HepG2 (cell line): ENCODE data around the gene TJAP1. TPM values are rescaled to one million over a fixed set of nuclear protein-coding genes. Genes with fewer than 3 reads are reported as not detected.

ENCODE experiments used
- AGO1 ChIP-seq: fragments of 200-400 bp; formaldehyde crosslinking; IDR thresholded peaks from 2 replicates; pipeline ENCODE4 v1.6.1; 2017; ENCODE audit warnings: mild to moderate bottlenecking, low read depth, low read length, moderate library complexity; ENCODE audit not compliant: poor library complexity, severe bottlenecking
- ARID2 ChIP-seq: sonication (generic); formaldehyde crosslinking; IDR thresholded peaks from 2 replicates; pipeline ENCODE4 v1.8.1; 2022; ENCODE audit warnings: mild to moderate bottlenecking, missing genetic modification reagents, borderline replicate concordance
- ATRX ChIP-seq: sonication (generic); formaldehyde crosslinking; IDR thresholded peaks from 2 replicates; pipeline ENCODE4 v1.4.0; 2020; ENCODE audit warnings: missing genetic modification reagents, borderline replicate concordance
- FOXJ3 ChIP-seq: sonication (generic); formaldehyde crosslinking; IDR thresholded peaks from 2 replicates; pipeline ENCODE4 v1.4.0; 2020; ENCODE audit warnings: missing genetic modification reagents, mild to moderate bottlenecking, borderline replicate concordance
- KDM5B ChIP-seq: sonication (generic); formaldehyde crosslinking; IDR thresholded peaks from 2 replicates; pipeline ENCODE4 v1.4.0; 2020; ENCODE audit warnings: missing genetic modification reagents, mild to moderate bottlenecking, borderline replicate concordance
- KLF12 ChIP-seq: sonication (generic); formaldehyde crosslinking; IDR thresholded peaks from 2 replicates; pipeline ENCODE4 v1.4.0; 2020; ENCODE audit warnings: missing genetic modification reagents, borderline replicate concordance
- KLF6 ChIP-seq: IDR thresholded peaks from 2 replicates; pipeline ENCODE4 v1.8.0; 2016; ENCODE audit warnings: missing biosample characterization, missing genetic modification reagents
- MAFG ChIP-seq: sonication (generic); formaldehyde crosslinking; IDR thresholded peaks from 2 replicates; pipeline ENCODE4 v1.5.1; 2020; ENCODE audit warnings: mild to moderate bottlenecking, missing genetic modification reagents
- MEF2D ChIP-seq: sonication (generic); formaldehyde crosslinking; IDR thresholded peaks from 2 replicates; pipeline ENCODE4 v1.5.1; 2020; ENCODE audit warnings: mild to moderate bottlenecking, missing genetic modification reagents
- MTA3 ChIP-seq: sonication (generic); formaldehyde crosslinking; IDR thresholded peaks from 2 replicates; pipeline ENCODE4 v1.4.0; 2020; ENCODE audit warnings: missing genetic modification reagents
- REL ChIP-seq: sonication (generic); formaldehyde crosslinking; conservative IDR thresholded peaks from 2 replicates; pipeline ENCODE4 v1.8.0; 2022; ENCODE audit warnings: mild to moderate bottlenecking, missing genetic modification reagents, moderate library complexity
- SMAD1 ChIP-seq: sonication (generic); formaldehyde crosslinking; IDR thresholded peaks from 2 replicates; pipeline ENCODE4 v1.4.0; 2020; ENCODE audit warnings: missing genetic modification reagents, low read depth, mild to moderate bottlenecking, borderline replicate concordance
- ZFP90 ChIP-seq: sonication (generic); formaldehyde crosslinking; IDR thresholded peaks from 2 replicates; pipeline ENCODE4 v1.8.0; 2022; ENCODE audit warnings: missing genetic modification reagents, mild to moderate bottlenecking, inconsistent platforms, borderline replicate concordance
- ZNF33A ChIP-seq: sonication (generic); formaldehyde crosslinking; IDR thresholded peaks from 2 replicates; pipeline ENCODE4 v1.5.1; 2020; ENCODE audit warnings: missing genetic modification reagents, mild to moderate bottlenecking, moderate library complexity, borderline replicate concordance
- ZNF644 ChIP-seq: IDR thresholded peaks from 2 replicates; pipeline ENCODE4 v1.6.1; 2016; ENCODE audit warnings: low read depth
- ZNF790 ChIP-seq: sonication (generic); formaldehyde crosslinking; IDR thresholded peaks from 2 replicates; pipeline ENCODE4 v1.8.0; 2022; ENCODE audit warnings: missing genetic modification reagents, mild to moderate bottlenecking, borderline replicate concordance
- polyA plus RNA-seq, 8 experiments: library from polyadenylated mRNA; depleted of rRNA in 3 of 8; stranded (reverse) in 7 of 8; unstranded in 1 of 8; fragments of >200 nt; fragmentation: Illumina TruSeq in 4 of 8; extraction: Trizol in 4 of 8; gene quantifications; 2 replicates each; pipeline versions ENCODE4 v1.2.1 to v1.2.3, GENCODE V29; 2011 to 2016; ENCODE audit warnings: low read depth in 4 of 8, missing spikeins in 1 of 8, mixed read lengths in 1 of 8; ENCODE audit not compliant: insufficient read depth in 1 of 8
- total RNA-seq, 5 experiments: library from RNA; depleted of rRNA; stranded (reverse); fragments of >200 nt; fragmentation: Illumina TruSeq; extraction: Trizol; gene quantifications; 2 replicates each; pipeline ENCODE4 v1.2.3, GENCODE V29; 2016; ENCODE audit warnings: low read depth in 1 of 5
- TF ChIP-seq, protein P1 (sequence below), 2 experiments: sonication (generic) in 1 of 2; formaldehyde crosslinking in 1 of 2; IDR thresholded peaks; 2 replicates each; pipeline versions ENCODE4 v1.6.1 to v1.9.0; 2014 to 2022; ENCODE audit warnings: antibody characterized with exemption in 1 of 2, borderline replicate concordance in 1 of 2, inconsistent platforms in 1 of 2, low read depth in 1 of 2, missing genetic modification reagents in 1 of 2
- TF ChIP-seq, protein P2 (sequence below): sonication (generic); formaldehyde crosslinking; IDR thresholded peaks from 2 replicates; pipeline ENCODE4 v1.4.0; 2020; ENCODE audit warnings: missing genetic modification reagents
- TF ChIP-seq, protein P3 (sequence below): sonication (generic); formaldehyde crosslinking; IDR thresholded peaks from 2 replicates; pipeline ENCODE4 v1.5.0; 2020; ENCODE audit warnings: mild to moderate bottlenecking, missing genetic modification reagents

Gene TJAP1
- total and polyA plus RNA-seq, 2 of the 13 experiments (the other 11 are each of a cell fraction or from before 2014, with no cell fraction given): 15.7 to 41.6 TPM

DNA sequence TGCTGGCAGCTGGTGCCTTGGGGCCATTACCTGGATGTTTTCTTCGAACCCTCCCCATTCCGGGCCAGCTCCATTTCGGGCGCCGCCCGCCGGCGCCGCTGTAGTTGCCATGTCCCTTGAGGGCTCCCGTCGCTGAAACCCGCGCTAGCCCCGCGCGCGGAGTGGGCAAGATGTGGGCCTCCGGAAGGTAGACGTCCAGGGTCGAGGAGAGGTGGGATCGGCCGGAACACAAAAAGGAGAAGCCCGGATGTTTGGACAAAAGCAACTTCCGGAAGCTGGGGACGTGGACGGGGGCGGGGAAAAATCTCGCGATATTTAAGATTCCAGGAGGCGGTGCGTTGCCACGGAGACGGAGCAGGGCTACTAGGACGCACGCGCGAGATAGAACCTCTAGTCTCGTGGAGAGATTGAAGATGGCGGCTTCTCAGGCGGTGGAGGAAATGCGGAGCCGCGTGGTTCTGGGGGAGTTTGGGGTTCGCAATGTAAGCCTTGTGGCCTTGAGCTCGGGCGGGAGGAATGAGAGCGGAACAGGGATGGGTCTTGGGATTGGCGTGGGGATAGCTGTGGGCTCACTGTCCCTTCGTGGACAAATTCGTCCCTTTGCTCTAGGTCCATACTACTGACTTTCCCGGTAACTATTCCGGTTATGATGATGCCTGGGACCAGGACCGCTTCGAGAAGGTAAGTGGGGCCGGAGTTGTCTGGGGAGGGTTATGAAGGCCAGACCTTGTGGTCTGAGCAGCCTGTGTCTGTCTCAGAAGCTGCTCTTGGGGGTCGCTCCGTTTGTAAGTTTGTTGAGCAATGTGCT lies 39.5 kb downstream of the TJAP1 start, which contains the start of the genes POLR1C and YIPF3 (continued):
- TF ChIP-seq MTA3 (no peak), ARID2 (CRISPR knock-in tag) (0 out of 2 replicates have a peak, but pooled peaks have one; percentile 85), KLF6 (CRISPR knock-in tag) (0 out of 2 replicates have a peak, but pooled peaks have one; percentile 12), REL (CRISPR knock-in tag) (peak; percentile 55; the same call in 1 of the 2 replicates), MEF2D (CRISPR knock-in tag) (no peak; the same call in 1 of the 2 replicates), ZNF33A (CRISPR knock-in tag) (0 out of 2 replicates have a peak, but pooled peaks have one; percentile 92), ZFP90 (peak; percentile 86; the same call in 1 of the 2 replicates), SMAD1 (peak; percentile 73; the same call in 1 of the 2 replicates), ZNF644 (CRISPR knock-in tag) (no peak), KDM5B (CRISPR knock-in tag) (peak; percentile 82; the same call in 1 of the 2 replicates), KLF12 (peak; percentile 58; the same call in 1 of the 2 replicates), ATRX (no peak), AGO1 (peak; percentile 75), FOXJ3 (peak; percentile 51; the same call in 1 of the 2 replicates), ZNF790 (CRISPR knock-in tag) (peak; percentile 27; the same call in 1 of the 2 replicates), MAFG (CRISPR knock-in tag) (no peak)
- TF ChIP-seq, protein P1, sequence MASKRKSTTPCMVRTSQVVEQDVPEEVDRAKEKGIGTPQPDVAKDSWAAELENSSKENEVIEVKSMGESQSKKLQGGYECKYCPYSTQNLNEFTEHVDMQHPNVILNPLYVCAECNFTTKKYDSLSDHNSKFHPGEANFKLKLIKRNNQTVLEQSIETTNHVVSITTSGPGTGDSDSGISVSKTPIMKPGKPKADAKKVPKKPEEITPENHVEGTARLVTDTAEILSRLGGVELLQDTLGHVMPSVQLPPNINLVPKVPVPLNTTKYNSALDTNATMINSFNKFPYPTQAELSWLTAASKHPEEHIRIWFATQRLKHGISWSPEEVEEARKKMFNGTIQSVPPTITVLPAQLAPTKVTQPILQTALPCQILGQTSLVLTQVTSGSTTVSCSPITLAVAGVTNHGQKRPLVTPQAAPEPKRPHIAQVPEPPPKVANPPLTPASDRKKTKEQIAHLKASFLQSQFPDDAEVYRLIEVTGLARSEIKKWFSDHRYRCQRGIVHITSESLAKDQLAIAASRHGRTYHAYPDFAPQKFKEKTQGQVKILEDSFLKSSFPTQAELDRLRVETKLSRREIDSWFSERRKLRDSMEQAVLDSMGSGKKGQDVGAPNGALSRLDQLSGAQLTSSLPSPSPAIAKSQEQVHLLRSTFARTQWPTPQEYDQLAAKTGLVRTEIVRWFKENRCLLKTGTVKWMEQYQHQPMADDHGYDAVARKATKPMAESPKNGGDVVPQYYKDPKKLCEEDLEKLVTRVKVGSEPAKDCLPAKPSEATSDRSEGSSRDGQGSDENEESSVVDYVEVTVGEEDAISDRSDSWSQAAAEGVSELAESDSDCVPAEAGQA (IDR thresholded peaks at IDR 0.05; ENCODE audit: low read depth): peak; percentile 77; the same call in 1 of the 2 replicates
- TF ChIP-seq, protein P1 (CRISPR knock-in tag; IDR thresholded peaks at IDR 0.05; ENCODE audit: borderline replicate concordance): no peak
- TF ChIP-seq, protein P2, sequence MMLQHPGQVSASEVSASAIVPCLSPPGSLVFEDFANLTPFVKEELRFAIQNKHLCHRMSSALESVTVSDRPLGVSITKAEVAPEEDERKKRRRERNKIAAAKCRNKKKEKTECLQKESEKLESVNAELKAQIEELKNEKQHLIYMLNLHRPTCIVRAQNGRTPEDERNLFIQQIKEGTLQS (CRISPR knock-in tag): no peak; the same call in 1 of the 2 replicates
- TF ChIP-seq, protein P3, sequence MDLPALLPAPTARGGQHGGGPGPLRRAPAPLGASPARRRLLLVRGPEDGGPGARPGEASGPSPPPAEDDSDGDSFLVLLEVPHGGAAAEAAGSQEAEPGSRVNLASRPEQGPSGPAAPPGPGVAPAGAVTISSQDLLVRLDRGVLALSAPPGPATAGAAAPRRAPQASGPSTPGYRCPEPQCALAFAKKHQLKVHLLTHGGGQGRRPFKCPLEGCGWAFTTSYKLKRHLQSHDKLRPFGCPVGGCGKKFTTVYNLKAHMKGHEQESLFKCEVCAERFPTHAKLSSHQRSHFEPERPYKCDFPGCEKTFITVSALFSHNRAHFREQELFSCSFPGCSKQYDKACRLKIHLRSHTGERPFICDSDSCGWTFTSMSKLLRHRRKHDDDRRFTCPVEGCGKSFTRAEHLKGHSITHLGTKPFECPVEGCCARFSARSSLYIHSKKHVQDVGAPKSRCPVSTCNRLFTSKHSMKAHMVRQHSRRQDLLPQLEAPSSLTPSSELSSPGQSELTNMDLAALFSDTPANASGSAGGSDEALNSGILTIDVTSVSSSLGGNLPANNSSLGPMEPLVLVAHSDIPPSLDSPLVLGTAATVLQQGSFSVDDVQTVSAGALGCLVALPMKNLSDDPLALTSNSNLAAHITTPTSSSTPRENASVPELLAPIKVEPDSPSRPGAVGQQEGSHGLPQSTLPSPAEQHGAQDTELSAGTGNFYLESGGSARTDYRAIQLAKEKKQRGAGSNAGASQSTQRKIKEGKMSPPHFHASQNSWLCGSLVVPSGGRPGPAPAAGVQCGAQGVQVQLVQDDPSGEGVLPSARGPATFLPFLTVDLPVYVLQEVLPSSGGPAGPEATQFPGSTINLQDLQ (CRISPR knock-in tag): no peak
